Kidney capillary endothelial cell (primary cell): Measurements from ENCODE around the gene CNPY3.
"Not testable (repeated sequence)": the region's sequence is repeated elsewhere in the genome, so short reads cannot be mapped to it uniquely, and the experiment has no call there.

Experiments
- DNase-seq: peaks from one replicate; pipeline ENCODE4 v3.0.0-alpha.2; 2018; ENCODE audit warnings: low spot score

CNPY3 gene

DNA sequence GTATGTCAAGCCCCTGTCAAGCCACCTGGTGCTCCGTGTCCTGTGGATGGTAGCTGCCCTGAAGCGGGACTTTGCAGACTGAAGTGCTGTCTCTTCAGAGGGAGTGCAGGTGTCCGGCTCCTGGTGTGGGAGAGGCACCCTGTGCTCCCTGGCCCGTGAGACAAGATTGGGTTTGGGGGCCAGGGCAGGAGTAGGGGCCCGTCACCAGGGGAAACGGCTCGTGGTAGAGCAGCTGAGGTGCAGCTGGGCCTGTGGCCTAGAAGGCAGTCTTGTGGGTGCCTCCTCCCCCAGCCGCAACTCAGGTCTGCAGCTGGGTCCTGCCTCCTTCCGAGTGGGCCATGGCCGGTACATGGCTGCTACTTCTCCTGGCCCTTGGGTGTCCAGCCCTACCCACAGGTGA lies 13.5 kb upstream of the CNPY3 start, which contains the start of gene PTCRA:
PTCRA (plus strand) TSS at position 322 of the 400 bp plus-strand sequence; CDS start at position 339, 17 bp downstream.
- no peak for DNase-seq

DNA sequence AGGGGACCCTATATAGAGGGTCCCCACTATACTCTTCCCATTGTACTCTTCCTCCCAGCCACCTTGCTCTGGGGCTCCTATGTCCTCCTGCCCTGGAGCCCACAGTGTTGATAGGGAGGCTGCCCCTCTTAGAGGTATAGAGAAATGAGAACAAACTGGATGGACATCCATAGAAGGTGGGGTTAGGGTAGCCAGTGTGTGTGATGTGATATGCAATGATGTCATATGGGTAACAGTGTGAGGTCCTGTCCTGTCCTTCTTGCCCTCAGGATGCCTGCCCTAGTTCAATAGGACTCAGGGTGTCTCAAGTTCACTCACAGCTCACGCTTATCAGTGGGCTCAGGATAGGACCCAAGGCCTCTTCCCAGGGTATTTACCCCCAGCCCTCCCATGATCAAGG lies 13.0 kb upstream of the CNPY3 start:
- DNase-seq, result no peak

DNA sequence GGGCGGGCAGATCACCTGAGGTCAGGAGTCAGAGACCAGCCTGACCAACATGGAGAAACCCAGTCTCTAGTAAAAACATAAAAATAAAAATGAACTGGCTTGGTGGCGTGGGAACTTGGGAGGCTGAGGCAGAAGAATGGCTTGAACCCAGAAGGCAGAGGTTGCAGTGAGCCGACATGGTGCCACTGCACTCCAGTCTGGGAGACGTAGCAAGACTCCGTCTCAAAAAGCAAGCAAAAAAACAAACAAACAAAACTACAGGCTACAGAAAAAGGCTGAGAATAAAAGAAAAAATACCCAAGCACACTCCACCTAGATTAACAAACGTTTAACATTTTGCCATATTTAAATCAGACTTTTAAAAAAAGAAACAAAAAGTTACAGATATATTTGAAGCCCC lies 7.5 kb upstream of the CNPY3 start:
- no peak for DNase-seq

DNA sequence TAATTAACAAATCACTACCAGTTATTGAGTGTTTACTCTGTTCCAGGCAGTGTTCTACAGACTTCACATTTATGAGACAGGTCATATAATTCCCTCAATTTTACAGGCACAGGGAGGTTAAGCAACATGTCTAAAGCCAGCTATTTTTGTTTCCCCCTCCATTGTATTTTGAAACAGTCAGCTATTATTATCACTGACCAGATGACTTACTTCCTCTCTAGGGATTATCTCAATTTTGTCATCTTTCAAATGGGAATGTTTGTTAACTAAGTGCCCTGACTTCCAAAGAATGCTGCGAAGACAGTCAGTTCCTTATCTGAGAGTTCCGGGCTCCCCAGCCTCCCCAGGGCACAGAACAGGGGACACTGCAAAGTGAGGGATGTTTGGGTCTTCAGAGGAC lies 5.6 kb upstream of the CNPY3 start:
- DNase-seq, result peak; percentile 48

DNA sequence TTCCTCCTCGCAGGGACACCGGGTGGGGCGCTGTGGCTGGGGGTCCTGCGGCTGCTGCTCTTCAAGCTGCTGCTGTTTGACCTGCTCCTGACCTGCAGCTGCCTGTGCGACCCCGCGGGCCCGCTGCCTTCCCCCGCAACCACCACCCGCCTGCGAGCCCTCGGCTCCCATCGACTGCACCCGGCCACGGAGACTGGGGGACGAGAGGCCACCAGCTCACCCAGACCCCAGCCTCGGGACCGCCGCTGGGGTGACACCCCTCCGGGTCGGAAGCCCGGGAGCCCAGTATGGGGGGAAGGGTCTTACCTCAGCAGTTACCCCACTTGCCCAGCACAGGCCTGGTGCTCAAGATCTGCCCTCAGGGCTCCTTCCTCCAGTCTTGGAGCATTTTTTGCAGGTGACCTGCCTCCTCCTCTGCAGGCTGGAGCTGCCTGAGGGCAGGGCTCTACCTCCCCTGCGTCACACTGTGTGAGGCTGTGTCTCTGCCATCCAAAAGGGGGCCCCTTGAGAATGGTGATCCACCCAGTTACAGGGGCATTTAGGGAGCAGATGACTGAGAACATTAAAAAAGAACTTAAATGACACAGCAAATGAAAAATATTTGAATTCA lies 3.9 kb upstream of the CNPY3 start:
- DNase-seq, result no peak

DNA sequence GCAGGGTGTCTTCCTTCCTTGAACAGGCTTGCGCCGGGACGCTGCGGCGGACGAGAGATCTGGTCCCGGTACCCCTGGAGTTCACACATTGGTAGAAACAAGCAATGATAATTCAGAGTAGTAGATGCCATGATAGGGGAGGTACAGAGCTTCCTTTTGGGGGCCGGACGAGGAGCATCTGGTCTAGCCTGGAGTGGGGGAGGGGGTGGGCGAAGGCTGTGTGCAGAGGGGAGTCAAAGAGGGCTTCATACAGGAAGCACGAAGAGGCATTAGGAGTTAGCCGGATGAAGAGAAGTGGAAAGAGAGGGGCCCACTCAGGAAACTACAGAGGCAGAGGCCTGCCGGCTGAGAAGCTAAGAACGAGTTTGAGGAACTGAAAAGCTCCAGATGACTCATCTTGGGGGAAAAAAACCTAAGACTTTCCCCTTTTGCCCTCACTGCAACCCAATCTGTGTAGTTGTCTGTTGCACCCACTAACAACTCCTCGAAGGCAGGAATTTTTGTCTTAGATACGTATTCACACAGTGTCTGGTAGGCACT lies 611 bp downstream of the CNPY3 start:
- peak; percentile 36 for DNase-seq

DNA sequence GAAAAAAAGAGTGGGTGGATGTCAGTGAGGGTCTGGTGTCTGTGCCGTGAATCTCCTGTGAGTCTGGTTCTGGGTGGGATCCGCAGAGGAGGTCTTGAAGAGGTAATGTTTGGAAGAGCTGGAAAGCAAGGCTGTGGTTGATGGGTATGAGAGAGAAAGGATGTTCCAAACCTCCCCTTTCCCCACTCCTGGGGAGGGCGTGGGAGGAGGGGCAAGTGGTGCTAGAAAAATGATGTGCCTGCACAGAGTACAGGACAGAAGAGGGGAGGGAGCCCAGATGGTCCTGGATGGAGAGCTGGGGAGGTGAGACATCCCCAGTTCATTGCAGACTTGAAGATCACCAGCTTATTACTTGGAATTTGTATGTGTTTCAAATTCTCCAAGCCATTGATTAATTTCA lies 3.1 kb downstream of the CNPY3 start:
- DNase-seq, result no peak

DNA sequence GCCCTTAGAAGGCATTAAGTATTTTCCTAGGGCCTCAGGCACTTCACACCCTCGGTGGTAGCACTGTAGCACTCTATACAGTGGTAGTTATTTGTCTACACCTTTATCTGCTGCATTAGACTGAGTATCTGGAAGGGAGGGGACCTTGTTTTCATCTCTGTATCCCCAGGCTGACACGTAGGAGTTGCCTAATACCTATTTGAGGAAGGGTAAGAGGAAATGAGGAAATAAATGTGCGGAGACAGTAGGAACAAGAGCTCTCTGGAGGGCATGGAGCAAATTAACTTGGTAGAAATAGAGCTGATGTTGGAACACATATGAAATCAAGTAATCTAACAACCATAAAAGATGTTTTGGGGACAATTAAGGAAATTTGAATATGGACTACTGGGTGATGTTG lies 3.9 kb downstream of the CNPY3 start:
- DNase-seq, result no peak

DNA sequence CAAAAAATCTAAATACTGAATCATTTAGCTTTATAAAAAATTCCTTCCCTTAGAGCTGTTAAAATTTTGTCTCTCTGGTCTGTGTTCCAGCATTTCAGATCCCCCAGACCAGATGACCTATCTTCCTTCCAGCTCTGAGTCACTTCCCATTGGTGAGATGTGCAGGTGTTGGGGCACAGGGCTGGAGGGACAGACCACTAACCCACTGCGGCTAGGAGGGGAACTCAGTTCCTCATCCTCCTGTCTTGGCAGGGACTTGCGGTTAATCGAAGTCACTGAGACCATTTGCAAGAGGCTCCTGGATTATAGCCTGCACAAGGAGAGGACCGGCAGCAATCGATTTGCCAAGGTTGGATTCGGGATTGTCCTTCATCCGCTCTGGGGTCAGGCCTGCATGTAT lies 6.0 kb downstream of the CNPY3 start:
- no peak for DNase-seq

DNA sequence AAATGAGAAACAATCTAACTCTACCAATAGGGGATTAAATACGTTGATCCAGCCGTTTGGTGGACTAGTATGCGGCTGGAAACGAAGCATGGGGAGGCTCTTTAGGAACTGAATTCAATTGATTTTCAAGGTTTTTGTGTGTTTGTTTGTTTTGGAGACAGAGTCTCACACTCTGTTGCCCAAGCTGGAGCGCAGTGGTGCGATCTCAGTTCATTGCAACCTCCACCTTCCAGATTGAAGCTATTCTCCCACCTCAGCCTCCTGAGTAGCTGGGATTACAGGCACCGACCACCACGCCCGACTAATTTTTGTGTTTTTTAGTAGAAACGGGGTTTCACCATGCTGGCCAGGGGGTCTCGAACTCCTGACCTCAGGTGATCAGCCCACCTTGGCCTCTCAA lies 7.1 kb downstream of the CNPY3 start:
- no peak for DNase-seq

DNA sequence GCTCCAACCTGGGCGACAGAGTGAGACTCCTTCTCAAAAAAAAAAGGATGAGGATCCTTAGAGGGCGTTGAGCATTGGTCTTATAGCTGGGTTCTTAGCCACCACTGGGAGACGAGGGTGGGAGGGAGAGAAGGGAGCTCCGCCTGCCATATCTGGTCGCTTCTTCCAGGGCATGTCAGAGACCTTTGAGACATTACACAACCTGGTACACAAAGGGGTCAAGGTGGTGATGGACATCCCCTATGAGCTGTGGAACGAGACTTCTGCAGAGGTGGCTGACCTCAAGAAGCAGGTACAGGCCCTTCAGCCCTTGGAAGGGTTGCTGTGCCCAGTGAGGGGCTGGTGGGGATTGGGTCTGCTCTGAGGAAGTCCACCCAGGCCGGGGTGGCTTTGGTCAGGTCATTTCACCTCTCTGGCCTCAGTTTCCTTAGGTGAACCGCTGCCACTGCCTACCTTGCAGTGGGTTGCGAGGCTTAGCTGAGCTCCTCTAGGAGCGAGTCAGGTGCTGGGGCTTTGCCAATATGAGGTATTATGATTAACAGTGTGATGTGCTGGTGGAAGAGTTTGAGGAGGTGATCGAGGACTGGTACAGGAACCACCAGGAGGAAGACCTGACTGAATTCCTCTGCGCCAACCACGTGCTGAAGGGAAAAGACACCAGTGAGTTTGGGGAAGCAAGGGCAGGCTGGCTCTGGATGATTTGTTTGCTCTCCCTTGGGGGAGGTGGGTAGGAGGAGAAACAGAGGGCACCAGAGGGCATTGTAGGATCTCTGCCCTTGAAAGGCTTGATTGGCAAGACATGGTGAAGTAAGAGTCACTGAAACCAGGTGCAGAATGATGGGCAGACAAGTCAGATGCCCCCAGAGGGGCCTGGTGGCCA lies 8.5 kb downstream of the CNPY3 start:
- no peak for DNase-seq

DNA sequence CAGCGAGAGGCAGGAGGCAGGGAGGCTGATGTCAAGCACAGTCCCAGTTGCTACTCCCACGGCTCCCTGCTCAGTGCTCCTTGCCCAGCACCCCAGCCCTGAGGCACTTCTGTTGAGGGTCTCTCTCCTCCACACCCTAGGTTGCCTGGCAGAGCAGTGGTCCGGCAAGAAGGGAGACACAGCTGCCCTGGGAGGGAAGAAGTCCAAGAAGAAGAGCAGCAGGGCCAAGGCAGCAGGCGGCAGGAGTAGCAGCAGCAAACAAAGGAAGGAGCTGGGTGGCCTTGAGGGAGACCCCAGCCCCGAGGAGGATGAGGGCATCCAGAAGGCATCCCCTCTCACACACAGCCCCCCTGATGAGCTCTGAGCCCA lies 9.1 kb downstream of the CNPY3 start:
- DNase-seq, result no peak

DNA sequence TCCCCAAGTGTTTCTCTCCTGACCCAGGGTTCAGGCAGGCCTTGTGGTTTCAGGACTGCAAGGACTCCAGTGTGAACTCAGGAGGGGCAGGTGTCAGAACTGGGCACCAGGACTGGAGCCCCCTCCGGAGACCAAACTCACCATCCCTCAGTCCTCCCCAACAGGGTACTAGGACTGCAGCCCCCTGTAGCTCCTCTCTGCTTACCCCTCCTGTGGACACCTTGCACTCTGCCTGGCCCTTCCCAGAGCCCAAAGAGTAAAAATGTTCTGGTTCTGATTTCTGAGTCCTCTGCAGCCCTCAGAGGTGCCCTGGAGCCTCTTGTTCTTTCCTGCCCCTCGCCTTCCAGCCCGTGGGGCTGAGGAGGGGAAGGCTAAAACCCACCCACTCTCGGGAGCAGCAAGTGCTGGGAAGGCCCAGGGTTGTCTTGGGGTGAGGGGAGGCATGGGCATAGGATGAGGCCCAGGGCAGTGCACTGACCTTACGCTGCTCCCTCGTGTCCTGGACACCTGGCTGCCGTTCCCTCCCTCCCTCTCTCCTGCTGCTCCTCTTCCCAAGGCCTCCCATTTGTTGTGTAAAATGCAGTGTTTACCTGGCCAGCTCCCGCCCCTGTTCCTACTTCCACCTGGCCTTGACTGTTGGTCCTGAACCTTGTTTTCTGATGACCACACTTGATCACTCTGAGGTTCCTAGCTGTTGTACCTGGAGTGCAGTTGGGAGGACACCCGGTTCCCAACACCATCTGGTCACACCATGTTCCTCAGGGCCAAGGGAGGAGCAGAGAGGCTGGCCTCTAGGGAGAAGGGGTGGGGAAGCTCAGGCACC lies 9.9 kb downstream of the CNPY3 start:
- DNase-seq, result no peak

DNA sequence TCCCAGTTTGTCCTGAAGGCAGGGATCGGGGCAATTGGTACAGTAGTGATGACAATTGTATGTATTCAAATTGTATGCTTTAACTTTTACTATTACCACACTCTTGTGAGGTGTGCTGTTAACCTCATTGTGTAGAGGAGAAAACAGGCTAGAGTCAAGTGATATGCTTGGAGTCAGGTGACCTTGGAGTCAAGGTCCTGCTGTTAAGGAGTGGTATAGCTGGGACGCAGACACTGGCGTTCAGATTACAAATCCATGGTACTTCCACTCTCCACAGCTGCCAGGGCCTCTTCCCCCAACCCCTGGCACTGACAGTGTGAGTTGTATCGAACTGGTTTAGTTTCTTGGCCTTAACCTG lies 10.5 kb downstream of the CNPY3 start:
- no peak for DNase-seq

DNA sequence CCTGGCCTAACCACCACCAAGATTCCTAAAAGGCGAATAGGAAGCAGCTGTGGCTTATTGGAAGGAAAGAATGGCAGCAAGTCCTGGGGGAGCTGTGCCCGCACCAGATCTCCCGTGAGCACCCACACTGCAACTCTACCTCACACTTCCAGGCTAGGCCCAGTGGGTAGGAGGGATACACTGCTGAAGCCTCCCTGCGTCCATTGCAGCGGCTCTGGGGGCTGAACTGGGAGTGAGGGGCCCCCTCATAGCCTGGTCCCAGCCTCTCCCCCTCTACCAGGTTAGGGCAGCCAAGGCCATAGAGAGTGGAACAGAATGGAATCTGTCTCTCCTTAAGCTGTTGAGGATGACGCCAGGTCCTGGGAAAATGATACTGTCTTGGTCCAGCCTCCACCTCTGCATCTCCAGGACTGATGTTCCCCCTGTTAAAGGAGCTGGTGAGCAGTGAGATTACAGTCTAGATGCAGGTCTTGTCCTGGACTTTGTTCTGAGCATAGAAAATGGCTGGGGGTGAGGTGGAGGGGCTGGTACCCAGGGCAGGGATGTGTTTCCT lies 11.3 kb downstream of the CNPY3 start:
- DNase-seq, result no peak

DNA sequence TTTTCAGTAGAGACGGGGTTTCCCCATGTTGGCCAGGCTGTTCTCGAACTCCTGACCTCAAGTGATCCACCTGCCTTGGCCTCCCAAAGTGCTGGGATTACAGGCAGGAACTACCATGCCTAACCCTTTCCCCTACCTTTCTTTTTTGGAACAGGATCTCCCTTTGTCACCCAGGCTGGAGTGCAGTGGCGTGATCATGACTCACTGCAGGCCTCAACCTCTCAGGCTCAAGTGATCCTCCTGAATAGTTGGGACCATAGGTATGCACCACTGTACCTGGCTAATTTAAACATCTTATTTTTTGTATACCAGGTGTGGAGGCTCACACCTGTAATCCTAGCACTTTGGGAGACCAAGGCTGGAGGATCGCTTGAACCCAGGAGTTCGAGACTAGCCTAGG lies 12.1 kb downstream of the CNPY3 start:
- DNase-seq, result not testable (repeated sequence)

DNA sequence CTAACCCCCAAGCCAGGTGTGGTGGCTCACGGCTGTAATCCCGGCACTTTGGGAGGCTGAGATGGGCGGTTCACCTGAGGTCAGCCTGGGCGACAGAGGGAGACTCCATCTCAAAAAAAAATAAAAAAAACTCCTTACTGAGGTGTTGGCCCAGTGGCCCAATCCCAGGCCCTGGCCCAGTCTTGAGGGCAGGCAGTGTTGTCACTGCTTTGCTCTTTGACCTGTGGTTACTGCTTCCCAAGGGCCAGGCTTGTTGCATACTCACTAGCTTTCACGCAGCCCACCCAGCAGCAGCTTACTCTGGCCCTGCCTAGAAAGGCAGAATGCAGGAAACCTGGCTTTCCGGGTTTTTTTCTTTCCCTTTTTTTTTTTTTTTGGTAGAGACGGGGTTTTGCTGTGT lies 13.2 kb downstream of the CNPY3 start:
- no peak for DNase-seq

DNA sequence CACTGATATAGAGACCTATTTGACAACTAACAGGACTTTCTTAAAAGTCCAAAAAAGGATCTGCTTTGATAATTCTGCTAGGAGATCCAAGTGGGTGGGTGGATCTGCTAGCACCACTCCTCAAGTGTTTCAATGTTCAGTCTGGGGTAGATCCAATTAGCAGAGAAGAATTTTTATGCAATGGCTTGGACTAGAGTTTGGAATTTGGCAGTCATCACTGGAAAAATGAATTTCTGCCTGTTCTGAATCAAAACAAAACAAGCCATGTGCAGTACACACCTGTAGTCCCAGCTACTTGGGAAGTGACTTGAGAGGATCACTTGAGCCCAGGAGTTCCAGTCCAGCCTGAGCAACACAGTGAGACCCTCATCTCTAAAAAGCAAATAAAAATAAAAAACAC lies 18.7 kb downstream of the CNPY3 start:
- DNase-seq, result no peak

DNA sequence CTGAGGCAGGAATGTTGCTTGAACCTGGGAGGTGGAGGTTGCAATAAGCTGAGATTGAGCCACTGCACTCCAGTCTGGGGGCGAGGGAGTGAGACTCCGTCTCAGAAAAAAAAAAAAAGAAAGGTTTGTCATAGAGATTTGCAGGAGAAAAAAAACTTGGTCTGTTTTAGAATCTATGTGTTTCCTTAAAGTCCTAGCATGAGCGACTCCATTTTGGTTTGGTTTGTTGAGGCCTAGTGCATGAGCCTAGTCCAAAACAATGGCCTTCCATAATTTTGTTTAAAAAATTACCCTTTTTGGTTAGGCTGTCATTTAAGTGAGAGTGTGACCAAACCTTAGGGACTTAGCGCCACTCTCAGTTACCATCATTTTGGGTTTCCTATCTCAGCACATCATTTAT lies 23.1 kb downstream of the CNPY3 start:
- DNase-seq, result no peak

DNA sequence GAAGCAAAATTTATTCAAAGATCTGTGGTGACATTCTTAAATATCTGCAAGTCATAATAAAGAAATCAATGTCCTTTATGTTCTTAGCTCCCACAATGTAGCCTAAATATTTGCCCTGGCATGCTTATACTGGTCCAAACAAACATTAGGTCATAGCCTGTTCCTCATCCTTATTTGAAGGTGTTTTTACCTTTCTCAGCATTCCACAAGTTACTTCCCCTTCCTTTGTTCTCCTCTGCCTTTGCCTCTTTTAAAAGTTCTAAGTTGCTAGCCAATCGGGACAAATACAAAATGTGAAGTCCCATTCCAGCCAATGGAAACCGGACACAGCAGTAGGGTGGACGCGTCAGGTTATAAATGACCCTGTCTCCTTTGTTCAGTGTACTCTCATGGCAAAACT lies 25.1 kb downstream of the CNPY3 start:
- not testable (repeated sequence) for DNase-seq

DNA sequence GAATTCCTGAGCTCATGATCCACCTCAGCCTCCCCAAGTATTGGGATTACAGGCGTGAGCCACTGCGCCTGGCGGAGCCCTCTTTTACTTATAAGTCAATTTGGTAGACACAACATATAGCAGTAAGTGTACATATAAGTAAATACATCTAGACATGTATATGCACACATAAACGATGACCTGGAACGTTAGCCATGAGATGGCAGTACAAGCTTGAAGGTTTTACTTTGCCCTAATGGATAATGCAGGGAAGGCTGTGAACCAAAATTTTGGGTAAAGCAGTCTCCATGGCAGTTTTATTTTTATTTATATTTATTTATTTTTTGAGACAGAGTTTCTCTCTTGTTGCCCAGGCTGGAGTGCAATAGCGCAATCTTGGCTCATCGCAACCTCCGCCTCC lies 28.8 kb downstream of the CNPY3 start:
- no peak for DNase-seq

DNA sequence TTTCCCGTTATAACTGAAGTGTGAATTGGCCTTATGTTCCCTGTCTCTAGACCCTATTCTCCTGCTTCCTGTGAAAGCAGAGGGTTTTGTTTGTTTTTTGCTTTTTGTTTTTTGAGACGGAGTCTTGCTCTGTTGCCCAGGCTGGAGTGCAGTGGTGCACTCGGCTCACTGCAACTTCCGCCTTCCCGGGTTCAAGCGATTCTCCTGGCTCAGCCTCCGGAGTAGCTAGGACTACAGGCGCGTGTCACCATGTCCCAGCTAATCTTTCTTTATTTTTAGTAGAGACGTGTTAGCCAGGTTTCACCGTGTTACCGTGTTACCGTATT lies 30.6 kb downstream of the CNPY3 start:
- no peak for DNase-seq
